Measurements from ENCODE around the gene TPSB2.
"Not testable (repeated sequence)": the region's sequence is repeated elsewhere in the genome, so short reads cannot be mapped to it uniquely, and the experiment has no call there.

The TPSB2 gene

DNA sequence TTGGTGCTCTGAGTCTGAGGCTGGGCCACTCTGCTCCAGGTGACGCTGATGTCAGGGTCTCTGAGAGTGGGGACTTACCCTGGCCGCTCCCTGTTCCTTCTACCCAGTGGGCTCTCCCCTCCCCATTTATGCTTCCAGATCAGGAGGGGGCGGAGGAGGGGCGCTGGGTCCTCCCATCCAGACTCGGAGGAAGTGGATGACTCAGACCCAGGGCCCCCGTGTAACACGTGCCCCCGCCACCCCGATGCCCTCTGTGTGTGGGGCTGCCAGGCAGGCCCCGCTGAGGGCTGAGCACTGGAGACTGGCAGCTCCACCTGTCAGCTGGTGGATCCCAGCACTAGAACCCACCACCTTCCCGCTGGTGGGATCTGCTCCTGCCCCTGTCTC, at the start of gene TPSB2:
TSS of gene TPSB2 (minus strand) at position 101 of the 387 bp plus-strand sequence. CDS start 233 bp downstream, outside the sequence.
- DNase-seq = not testable (repeated sequence)

DNA sequence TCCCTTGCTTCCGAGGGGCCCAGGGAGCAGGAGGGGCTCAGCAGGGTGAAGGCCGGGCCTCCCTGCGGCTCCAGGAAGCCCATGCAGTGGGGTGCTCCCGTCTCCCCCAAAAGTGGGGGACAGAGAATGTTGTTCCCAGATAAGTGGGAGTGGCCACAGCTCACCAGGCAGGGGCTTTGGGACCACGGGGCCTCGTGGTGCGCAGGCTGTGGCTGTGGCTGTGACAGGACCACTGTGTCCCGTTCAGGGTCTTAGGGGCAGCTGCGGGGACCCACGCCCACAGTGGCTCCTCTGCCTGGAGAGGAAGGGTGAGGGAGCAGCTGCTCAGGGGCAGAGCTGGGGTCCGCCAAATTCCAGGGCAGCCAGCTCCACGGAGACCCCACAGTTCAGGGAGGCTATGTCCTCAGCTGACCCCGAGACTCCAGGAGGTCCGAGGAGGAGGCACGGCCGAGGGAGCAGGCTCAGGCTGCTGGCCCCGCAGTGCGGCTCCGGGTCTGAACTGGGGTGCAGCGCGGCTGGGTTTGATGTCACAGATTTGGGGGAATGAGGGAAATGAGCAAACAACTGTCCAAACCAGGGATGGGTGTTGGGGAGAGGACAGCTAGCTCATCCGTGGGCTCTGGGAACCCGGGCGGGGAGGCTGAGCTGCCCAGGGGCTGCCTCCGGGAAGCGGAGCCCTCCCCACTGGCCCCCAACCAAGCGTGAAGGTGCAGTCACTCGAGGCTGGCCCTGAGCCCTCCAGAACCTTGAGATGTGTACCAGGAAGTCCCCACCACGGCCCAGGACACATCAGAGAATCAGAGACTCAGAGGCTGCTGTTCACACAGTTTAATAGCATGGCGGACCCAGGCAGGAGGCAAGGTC, 49.3 kb upstream of the TPSB2 start:
- DNase-seq = no peak

DNA sequence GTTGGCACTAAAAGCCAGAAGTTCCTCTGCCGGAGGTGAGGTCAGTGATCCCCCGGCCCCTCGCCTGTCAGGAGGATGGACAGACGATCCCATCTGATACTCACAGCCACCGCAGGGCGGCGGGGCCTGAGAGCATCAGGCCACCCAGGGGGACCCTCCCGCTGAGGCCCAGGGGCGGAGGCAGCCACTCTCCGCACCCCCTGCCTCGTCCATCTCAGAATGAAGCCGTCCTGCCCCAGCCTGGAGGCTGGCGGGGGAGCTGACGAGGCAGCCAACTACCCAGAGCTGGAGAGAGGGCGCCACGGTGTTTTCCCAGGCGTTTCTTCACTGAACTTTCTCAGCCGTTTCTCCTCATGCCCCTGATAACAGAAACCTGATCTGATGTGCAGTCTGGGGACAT, 48.5 kb upstream of the TPSB2 start:
- no peak for DNase-seq

DNA sequence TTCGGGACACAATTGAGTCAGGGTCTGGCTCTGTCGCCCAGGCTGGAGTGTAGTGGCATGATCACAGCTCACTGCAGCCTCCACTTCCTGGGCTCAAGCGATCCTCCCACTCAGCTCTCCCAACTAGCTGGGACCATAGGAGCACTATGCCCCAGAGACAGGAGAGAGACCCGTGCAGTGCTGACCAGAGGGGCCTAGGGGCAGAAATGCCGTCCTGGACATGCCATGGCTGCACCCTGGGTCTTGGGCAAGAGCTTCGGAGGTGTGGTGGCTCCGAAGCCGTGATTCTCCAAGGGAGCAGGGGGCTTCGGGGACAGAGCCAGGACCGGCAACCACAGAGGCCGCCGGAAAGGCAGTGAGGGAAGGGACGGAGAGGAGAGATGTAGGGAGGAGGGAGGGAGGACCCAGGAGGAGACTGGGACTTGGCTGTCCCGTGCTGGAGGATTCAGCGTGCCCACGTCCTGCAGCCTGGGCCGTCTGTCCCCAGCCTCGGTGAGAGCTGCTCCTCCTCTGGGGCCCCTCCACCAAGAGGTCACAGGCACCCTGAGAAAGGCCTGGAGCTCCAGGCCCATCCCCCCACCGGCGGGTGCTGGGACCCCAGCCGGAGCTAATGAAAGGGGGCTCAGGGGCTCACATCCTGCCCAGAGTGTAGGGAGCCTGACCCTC, 47.8 kb upstream of the TPSB2 start:
- DNase-seq = no peak

DNA sequence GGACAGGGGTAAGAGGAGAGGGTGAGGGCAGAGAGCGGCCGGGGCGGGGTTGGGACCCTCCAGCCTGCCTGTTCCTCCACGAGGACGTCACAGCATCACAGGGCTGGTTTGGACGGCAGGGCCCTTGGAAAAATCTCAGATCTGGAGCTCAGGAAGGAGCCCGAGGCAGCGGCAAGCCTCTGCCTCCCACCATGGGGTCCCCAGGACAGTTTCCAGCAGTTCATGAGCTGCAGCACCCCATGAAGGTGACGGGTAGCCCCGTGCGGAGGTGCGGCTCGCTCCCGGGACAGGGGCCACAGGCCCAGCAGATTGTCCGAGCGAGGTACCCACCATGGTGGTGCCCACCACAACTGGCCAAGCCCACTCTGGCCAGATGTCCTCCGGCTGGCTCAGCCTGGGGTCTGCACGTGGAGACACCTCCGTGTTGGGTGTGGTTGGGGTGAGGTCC, 47.2 kb upstream of the TPSB2 start:
- no peak for DNase-seq

DNA sequence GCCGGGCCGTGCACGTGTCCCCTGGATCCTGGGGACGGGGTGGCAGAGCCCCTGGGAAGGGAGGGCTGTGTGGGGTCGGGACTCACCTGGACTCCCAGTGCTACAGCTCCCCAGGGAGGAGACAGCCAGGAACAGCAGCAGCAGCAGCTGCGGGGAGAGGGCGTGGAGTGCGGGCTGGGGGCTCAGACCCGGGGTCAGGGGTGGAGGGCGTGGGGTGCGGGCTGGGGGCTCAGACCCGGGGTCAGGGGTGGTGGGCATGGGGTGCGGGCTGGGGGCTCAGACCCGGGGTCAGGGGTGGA, 46.5 kb upstream of the TPSB2 start:
- DNase-seq = no peak

DNA sequence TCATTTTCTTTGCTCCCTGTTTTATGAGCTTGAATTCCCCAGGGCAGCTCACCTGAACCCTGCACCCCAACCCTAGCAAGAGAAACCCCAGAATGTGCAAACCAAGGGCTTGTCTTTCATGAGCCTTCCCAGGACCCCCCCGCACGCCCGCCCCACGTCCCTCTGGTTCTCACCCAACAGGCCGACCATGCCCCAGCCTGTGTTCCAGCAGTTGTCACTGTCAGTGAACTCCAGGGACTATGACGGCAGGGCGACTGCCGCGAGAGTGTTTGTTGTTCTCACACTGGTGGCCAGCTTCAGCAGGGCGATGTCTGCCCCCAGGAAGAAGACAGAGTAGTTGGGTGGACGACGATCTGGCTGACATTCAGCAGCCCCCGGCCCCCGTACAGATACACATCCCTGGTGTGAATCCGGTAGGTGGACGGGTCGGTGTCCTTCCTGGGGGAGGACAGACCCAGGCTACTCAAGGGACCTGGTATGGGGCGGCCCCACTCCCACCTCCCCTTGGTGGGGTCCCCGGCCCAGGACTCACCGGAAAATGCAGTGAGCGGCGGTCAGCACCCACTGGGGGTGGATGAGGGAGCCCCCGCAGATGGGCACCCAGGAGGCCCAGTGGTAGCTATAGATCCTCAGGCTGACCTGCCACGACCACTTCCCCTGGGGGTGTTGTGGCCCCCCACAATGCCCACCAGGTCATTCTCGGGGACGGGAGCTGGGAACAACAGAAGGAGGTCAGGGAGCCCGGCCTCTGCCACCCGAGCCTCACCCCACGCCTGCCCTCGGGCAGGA, 46.0 kb upstream of the TPSB2 start:
- DNase-seq = no peak

DNA sequence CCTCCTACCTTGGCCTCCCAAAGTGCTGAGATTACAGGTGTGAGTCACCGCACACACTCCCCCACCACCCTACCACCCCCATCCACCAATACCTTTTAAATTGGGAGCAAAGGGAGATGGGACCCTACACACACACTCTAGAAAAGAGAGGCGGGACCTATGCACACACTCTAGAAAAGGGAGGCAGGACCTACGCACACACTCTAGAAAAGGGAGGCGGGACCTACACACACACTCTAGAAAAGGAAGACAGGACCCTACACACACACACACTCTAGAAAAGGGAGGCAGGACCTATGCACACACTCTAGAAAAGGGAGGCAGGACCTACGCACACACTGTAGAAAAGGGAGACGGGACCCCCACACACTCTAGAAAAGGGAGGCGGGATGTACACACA, 44.8 kb upstream of the TPSB2 start:
- no peak for DNase-seq

DNA sequence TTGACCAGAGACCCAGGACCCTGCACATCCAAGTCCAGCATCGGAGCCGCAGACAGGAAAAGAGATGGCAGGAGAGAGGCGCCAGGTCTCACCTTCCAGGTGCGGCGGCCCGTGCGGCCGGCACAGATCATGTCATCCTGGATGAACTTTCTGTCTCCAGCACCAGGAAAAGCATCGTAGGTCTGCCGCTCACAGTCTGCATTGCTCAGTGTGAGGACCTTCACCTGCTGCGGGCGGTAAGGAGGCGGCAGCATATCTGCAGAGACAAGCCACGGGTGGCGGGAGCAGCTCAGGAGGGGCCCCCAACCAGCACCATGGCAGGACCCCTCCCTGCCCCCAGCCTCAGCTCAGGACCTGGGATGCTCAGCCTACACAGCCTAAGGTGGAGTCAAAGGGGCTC, 43.8 kb upstream of the TPSB2 start:
- no peak for DNase-seq

DNA sequence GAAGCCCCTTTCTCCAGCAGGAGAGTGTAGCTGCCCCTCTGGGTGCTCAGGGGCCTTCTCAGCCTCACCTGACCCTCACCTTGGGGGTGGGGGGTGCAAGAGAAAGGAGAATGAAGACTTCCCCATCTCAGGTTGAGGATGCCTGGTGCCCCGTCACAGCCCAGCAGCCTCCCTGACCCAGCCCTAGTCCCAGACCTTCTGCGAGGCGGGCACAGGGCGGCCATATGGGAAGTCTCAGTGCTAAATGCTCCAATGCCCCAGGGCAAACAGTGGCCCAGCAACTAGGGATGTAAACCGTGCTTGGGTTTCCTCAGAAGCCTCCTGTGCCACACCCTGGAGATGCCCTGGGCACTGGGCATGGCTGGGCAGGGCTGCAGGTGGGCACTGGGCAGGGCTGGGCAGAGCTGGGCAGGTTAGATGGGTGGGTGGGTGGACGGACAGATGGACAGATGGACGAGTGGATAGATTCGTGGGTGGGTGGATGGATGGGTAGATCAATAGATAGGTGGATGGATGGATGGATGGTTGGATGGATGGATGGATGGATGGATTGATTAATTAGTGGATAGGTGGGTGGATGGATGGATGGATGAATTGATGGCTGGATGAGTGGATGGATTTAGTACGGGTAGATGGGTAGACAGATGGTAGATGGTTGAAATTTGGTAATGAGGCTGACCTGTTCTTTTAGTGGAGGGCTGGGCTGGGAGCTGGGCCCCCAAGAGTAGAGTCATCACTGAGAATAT, 42.6 kb upstream of the TPSB2 start:
- DNase-seq = no peak

DNA sequence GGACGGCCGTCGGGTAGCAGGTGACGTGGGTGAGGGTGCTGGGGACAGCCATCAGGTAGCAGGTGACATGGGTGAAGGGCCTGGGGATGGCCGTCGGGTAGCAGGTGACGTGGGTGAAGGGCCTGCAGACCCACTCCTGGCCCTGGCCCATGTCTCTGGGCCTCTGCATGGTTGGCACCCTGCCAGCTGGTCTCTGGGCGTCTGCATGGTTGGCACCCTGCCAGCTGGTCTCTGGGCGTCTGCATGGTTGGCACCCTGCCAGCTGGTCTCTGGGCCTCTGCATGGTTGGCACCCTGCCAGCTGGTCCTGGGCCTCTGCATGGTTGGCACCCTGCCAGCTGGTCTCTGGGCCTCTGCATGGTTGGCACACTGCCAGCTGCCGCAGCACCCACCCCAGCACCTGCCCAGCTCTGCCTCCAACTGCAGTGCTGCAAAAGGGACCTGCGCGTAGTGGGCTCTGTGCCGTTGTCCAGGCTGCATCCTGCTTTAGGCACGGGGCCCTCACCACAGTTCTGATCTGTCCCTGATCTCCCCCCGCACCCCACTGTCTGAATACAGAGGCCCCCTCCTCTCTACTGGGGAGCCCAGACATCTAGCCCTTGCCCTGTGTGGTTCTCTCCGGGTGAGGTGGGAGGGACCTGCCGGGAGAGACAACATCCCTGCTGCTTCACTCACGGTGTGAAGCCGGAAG, 41.9 kb upstream of the TPSB2 start:
- not testable (repeated sequence) for DNase-seq

DNA sequence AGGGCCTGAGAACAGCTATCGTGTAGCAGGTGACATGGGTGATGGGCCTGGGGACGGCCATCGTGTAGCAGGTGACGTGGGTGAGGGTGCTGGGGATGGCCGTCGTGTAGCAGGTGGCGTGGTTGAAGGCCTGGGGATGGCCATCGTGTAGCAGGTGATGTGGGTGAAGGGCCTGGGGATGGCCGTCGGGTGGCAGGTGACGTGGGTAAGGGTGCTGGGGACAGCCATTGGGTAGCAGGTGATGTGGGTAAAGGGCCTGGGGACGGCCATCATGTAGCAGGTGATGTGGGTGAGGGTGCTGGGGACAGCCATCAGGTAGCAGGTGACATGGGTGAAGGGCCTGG, 41.4 kb upstream of the TPSB2 start:
- DNase-seq = no peak

DNA sequence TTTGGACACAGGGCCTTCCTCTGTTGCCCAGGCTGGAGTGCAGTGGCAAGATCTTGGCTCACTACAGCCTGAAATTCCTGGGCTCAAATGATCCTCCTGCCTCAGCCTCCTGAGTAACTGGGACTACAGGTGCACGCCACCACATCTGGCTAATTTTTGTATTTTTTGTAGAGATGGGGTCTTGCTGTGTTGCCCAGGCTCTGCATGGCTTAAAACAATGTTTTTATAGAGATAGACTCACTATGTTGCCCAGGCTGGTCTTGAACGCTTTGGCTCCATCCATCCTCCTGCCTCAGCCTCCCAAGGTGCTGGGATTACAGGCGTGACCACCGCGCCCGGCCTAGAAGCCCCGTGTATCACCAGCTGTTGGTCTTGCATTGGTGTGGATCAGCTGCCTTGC, 39.4 kb upstream of the TPSB2 start:
- DNase-seq = not testable (repeated sequence)

DNA sequence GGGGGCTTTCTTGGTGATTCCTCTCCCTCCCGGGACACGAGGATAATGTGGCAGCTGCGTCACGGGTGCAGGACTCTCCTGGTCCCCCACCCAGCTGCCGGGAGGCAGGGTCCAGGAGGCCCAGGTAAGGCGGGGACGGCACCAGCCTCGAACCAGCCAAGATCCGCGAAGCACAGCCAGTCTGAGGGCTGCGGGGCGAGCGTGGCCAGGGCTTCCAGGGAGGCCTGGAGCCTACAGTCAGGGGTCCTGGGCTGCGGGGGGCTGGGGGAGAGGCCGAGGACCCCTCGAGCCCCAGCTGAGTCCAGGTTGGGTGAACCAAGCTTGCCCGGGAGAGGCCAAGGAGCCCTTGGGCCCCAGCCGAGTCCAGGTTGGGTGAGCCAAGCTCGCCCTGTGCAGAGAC, 35.8 kb upstream of the TPSB2 start:
- DNase-seq = no peak

DNA sequence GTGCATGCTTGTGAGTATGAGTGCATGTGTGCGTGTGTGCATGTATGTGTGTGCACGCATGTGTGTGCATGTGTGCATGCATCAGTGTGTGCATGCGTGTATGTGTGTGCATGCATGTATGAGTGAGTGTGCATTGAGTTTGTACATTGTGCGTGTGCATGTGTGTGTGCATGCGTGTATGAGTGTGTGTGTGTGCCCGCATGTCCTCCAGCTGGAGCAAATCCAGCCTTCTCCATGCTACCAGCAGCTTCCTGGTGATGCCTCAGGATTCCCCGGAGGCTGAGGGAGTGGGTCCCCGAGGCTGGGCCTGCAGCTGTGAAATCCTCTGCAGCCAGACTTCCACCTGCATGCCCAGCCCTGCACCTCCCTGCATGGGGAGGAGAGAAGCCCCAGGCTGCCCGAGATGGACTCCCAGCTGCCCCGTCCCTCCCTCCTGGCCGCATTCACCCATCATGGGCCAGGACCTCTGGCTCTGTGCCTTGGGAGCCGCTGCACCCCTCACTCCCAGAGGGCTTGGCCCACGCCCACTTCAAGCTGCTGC, 35.2 kb upstream of the TPSB2 start:
- no peak for DNase-seq

DNA sequence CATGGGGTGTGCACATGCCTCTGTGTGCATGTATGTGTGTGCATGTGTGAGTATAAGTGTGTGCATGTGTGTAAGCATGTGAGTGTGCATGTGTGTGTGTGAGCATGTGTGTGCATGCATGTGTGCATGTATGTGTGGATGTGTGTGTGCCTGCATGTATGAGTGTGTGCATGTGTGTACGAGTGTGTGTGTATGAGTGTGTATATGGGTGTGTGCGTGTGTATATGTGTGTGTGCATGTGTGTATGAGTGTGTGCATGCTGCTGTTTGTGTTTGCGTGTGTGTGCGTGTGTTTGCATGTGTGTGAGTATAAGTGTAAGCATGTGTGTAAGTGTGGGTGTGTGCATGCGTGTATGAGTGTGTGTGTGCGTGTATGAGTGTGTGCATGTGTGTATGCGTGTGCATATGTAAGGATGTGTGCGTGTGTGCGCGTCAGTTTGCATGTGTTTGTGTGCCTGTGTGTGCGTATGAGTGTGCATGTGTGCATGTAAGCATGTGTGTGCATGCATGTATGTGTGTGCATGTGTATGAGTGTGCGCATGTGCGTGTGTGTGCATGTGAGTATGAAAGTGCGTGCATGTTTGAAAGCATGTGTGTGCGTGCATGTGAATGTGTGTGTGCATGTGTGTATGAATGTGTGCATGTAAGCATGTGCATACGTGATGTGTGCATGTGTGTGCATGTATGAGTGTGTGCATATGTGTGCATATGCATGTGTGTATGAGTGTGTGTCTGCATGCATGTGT, 34.5 kb upstream of the TPSB2 start:
- DNase-seq = no peak

DNA sequence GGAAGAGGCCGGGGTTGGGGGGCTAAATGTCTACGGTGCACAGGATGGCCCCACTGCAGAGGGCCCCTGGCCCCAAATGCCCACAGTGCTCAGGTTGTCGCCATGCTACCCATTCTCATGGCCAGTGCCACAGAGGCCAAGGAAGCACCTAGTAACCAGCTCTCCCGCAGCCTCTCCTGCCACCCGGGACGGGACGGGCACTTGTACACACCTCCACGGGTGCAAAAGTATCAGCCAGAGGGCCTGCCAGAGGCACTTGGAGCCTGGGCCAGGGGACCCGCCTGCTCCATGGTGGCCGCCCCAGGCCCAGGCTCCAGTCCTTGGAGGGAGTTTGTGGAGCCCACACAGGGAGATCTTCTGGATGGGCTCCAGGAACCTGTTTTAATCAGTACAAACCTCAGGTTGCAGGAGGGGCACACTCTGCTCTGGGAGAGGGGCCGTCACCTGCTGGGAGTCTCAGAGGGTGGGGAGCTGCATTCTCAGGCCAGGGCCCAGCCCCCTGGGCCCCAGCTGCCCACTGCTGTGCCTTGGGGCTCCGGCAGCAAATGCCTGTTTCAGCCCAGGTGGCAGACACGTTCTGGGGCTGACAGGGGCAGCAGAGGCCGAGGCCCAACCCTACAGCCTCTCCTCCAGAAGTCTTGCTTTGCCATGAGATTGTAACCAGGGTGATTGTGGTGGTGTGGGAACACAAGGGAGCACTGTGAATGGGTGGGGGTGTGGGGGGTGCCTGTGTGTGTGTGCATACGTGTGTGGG, 33.8 kb upstream of the TPSB2 start:
- DNase-seq = no peak

DNA sequence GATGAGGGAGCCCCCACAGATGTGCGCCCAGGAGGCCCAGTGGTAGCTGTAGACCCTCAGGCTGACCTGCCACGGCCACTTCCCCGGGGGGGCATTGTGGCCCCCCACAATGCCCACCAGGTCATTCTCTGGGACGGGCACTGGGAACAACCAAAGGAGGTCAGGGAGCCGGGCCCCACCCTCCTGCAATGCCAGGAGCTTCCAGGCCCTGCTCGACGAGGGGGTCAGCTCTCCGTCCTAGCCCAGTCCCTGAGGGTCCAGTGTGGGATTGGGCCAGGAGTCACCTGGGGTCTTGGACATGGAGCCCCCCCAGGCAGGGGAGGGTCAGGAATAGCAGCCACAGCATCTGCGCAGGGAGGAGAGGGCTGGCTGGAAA, 32.9 kb upstream of the TPSB2 start:
- no peak for DNase-seq

DNA sequence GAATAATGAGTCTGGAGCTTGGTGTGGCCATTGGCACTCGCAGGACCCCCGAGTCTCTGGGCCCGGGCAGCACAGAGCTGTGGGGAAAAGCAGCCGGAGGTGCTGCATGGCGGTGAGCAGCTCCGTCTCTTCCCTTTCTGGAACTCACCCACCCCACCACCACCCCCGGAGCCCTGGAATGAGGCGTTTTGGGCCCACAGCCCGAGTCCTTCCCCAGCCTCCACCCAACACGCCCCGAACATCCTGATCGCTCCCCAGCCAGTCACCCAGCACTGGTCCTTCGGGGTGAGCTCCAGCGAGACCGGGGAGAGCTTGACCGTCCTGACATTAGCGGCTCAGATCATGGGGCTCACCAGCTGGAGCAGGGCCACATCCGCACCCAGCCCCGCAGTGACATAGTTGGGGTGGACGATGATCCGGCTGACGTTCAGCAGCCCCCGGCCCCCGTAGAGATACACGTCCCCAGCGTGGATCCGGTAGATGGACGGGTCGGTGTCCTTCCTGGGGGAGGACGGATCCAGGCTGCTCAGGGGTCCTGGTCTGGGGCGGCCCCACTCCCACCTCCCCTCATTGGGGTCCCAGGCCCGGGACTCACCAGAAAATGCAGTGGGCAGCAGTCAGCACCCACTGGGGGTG, 32.3 kb upstream of the TPSB2 start:
- DNase-seq = no peak

All from 8988T (cell line).